ENCODE data around the gene STRN3. TPM values are rescaled to one million over a fixed set of nuclear protein-coding genes. Genes with fewer than 3 reads are reported as not detected.

STRN3 gene
- total and polyA plus RNA-seq, 10 of the 15 experiments (the other 5 are each of a cell fraction or from before 2014, with no cell fraction given) = 7.8 to 27.9 (median 14.1) TPM

DNA sequence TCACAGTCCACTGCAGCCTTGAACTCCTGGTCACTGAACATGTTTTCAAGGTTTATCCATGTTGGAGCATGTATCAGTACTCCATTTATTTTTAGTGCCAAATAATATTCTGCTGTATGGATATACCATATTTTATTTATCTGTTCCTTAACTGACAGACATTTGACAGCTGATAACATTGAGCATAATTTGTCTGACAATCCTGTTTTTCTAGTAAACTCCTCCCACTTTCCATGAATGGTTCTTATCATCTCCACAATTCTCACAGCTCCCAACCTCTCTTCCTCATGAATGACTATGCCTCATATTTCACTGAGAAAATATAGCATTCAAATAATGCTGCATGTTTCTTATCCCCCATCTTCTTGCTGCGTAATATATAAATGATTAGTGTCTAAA is 118.5 kb downstream of the STRN3 start:
- Histone ChIP-seq H2AFZ (ENCODE audit: control insufficient read depth, low read depth, low read length) (no peak overlapping the region), H3K36me3 (ENCODE audit: control insufficient read depth in 2 of 2, insufficient read depth in 2 of 2, low read length in 1 of 2) (peaks cover 1 to 12% of the 10 kb centered on the region in 2 experiments), H3K4me3 (no peak overlapping the region), H3K4me2 (ENCODE audit: control insufficient read depth, insufficient read depth) (no peak overlapping the region), H3K9ac (ENCODE audit: control insufficient read depth, insufficient read depth, low read length) (no peak overlapping the region), H3K79me2 (ENCODE audit: control insufficient read depth, insufficient read depth, low read length) (no peaks in the 10 kb centered on the region), H3K27me3 (replicated peaks in 1 of 2; ENCODE audit: control insufficient read depth in 2 of 2, insufficient read depth in 2 of 2, low read length in 1 of 2) (no peaks in the 10 kb centered on the region), H3K9me3 (replicated peaks; ENCODE audit: control insufficient read depth, insufficient read depth, low read length) (no peaks in the 10 kb centered on the region), H3K27ac (ENCODE audit: control insufficient read depth, insufficient read depth) (no peak overlapping the region), H3K4me1 (ENCODE audit: control insufficient read depth, insufficient read depth, low read length) (no peaks in the 10 kb centered on the region), H4K20me1 (ENCODE audit: control insufficient read depth, insufficient read depth) (no peaks in the 10 kb centered on the region)
- TF ChIP-seq ZNF24 (IDR thresholded peaks at IDR 0.05) (no peak), RUNX3 (IDR thresholded peaks at IDR 0.05; ENCODE audit: low read length) (no peak), RCOR1 (conservative IDR thresholded peaks at IDR 0.05; ENCODE audit: low read depth, low read length) (no peak), MYC (IDR thresholded peaks at IDR 0.05; ENCODE audit: insufficient read depth, insufficient read length, insufficient replicate concordance, low read length, severe bottlenecking) (no peak), YBX1 (IDR thresholded peaks at IDR 0.05) (no peak), EED (IDR thresholded peaks at IDR 0.05; ENCODE audit: low read depth) (no peak), TAF1 (IDR thresholded peaks at IDR 0.05; ENCODE audit: borderline replicate concordance, low read depth, low read length) (no peak), NRF1 (conservative IDR thresholded peaks at IDR 0.05; ENCODE audit: low read depth, low read length) (no peak), POLR2AphosphoS5 (IDR thresholded peaks at IDR 0.05; ENCODE audit: low read length) (no peak)
- TF ChIP-seq, protein P1, sequence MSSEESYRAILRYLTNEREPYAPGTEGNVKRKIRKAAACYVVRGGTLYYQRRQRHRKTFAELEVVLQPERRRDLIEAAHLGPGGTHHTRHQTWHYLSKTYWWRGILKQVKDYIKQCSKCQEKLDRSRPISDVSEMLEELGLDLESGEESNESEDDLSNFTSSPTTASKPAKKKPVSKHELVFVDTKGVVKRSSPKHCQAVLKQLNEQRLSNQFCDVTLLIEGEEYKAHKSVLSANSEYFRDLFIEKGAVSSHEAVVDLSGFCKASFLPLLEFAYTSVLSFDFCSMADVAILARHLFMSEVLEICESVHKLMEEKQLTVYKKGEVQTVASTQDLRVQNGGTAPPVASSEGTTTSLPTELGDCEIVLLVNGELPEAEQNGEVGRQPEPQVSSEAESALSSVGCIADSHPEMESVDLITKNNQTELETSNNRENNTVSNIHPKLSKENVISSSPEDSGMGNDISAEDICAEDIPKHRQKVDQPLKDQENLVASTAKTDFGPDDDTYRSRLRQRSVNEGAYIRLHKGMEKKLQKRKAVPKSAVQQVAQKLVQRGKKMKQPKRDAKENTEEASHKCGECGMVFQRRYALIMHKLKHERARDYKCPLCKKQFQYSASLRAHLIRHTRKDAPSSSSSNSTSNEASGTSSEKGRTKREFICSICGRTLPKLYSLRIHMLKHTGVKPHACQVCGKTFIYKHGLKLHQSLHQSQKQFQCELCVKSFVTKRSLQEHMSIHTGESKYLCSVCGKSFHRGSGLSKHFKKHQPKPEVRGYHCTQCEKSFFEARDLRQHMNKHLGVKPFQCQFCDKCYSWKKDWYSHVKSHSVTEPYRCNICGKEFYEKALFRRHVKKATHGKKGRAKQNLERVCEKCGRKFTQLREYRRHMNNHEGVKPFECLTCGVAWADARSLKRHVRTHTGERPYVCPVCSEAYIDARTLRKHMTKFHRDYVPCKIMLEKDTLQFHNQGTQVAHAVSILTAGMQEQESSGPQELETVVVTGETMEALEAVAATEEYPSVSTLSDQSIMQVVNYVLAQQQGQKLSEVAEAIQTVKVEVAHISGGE (CRISPR knock-in tag; IDR thresholded peaks at IDR 0.05) = no peak
- TF ChIP-seq, protein P2, sequence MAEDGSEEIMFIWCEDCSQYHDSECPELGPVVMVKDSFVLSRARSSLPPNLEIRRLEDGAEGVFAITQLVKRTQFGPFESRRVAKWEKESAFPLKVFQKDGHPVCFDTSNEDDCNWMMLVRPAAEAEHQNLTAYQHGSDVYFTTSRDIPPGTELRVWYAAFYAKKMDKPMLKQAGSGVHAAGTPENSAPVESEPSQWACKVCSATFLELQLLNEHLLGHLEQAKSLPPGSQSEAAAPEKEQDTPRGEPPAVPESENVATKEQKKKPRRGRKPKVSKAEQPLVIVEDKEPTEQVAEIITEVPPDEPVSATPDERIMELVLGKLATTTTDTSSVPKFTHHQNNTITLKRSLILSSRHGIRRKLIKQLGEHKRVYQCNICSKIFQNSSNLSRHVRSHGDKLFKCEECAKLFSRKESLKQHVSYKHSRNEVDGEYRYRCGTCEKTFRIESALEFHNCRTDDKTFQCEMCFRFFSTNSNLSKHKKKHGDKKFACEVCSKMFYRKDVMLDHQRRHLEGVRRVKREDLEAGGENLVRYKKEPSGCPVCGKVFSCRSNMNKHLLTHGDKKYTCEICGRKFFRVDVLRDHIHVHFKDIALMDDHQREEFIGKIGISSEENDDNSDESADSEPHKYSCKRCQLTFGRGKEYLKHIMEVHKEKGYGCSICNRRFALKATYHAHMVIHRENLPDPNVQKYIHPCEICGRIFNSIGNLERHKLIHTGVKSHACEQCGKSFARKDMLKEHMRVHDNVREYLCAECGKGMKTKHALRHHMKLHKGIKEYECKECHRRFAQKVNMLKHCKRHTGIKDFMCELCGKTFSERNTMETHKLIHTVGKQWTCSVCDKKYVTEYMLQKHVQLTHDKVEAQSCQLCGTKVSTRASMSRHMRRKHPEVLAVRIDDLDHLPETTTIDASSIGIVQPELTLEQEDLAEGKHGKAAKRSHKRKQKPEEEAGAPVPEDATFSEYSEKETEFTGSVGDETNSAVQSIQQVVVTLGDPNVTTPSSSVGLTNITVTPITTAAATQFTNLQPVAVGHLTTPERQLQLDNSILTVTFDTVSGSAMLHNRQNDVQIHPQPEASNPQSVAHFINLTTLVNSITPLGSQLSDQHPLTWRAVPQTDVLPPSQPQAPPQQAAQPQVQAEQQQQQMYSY (CRISPR knock-in tag; IDR thresholded peaks at IDR 0.05) = no peak
- TF ChIP-seq, protein P3, sequence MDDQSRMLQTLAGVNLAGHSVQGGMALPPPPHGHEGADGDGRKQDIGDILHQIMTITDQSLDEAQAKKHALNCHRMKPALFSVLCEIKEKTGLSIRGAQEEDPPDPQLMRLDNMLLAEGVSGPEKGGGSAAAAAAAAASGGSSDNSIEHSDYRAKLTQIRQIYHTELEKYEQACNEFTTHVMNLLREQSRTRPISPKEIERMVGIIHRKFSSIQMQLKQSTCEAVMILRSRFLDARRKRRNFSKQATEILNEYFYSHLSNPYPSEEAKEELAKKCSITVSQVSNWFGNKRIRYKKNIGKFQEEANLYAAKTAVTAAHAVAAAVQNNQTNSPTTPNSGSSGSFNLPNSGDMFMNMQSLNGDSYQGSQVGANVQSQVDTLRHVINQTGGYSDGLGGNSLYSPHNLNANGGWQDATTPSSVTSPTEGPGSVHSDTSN (IDR thresholded peaks at IDR 0.05; ENCODE audit: insufficient replicate concordance, low read depth, low read length) = no peak
- DNase-seq (ENCODE audit: low read depth, low spot score) (no peak), ATAC-seq (no peak), FAIRE-seq (no peak)
- CTCF ChIA-PET = interaction anchor here (0.7 to 2.0 kb wide), 3 partner anchors 175 to 257 kb away, joined by 3 to 7 read pairs (median 3); no protein-coding TSS in a partner anchor
- in situ Hi-C loops (cut with MboI) = loop anchor here (5.0 kb wide), 1 partner anchor 250 kb away; no protein-coding TSS in a partner anchor
- intact Hi-C loops (cut with micrococcal nuclease; ENCODE audit: unreplicated experiment) = no loop called here
- POLR2A ChIA-PET = interaction anchor here (0.6 to 0.7 kb wide), 2 partner anchors 350 to 483 kb away, joined by 3 to 5 read pairs; no protein-coding TSS in a partner anchor
- RAD21 ChIA-PET (ENCODE audit: unreplicated experiment) = no interaction called here
- no TSS peak for BruUV-seq (replicated peaks)
- SMC1A ChIA-PET (ENCODE audit: uncharacterized antibody, unreplicated experiment) = no interaction called here
- WGBS (ENCODE audit: insufficient coverage, insufficient replicate concordance, low lambda C conversion rate, missing lambda C conversion rate) = 100% methylated on average over 1 of the region's 1 CpG
